Mucosa of rectum (tissue), 2 donors: Measurements from ENCODE around the gene FAF2.
"Not testable (repeated sequence)": the region's sequence is repeated elsewhere in the genome, so short reads cannot be mapped to it uniquely, and the experiment has no call there.

ENCODE experiments used
- H3K27ac ChIP-seq, 2 donors: one replicate each; pipeline ENCODE4 v1.7.0; 2013; ENCODE audit warnings: inconsistent platforms in 2 of 2, low read depth in 2 of 2, low read length in 2 of 2
- H3K27me3 ChIP-seq, 2 donors: one replicate each; pipeline ENCODE4 v1.7.0; 2013; ENCODE audit warnings: low read length in 2 of 2; ENCODE audit not compliant: control insufficient read depth in 2 of 2, insufficient read depth in 2 of 2
- H3K36me3 ChIP-seq, 2 donors: one replicate each; pipeline ENCODE4 v1.7.0; 2013; ENCODE audit warnings: low read length in 2 of 2; ENCODE audit not compliant: control insufficient read depth in 2 of 2, insufficient read depth in 2 of 2
- H3K4me1 ChIP-seq, 2 donors: one replicate each; pipeline ENCODE4 v1.7.0; 2013; ENCODE audit warnings: low read length in 2 of 2, mild to moderate bottlenecking in 1 of 2; ENCODE audit not compliant: control insufficient read depth in 2 of 2, insufficient read depth in 2 of 2
- H3K4me3 ChIP-seq, 2 donors: one replicate each; pipeline ENCODE4 v1.7.0; 2013; ENCODE audit warnings: low read length in 2 of 2
- H3K9ac ChIP-seq, 2 donors: one replicate each; pipeline ENCODE4 v1.7.0; 2013; ENCODE audit warnings: low read length in 2 of 2, low read depth in 1 of 2, mild to moderate bottlenecking in 1 of 2
- H3K9me3 ChIP-seq, 2 donors: one replicate each; pipeline ENCODE4 v1.7.0; 2013; ENCODE audit warnings: low read length in 2 of 2; ENCODE audit not compliant: control insufficient read depth in 2 of 2
- donor health status: healthy.
- donor health status: Normal muscosa, but diverticular disease.

The FAF2 gene

GRCh38 chr5:176438959-176439757 is 9.0 kb upstream of the FAF2 start:
- no peak overlapping the region for H3K27ac ChIP-seq
- H3K9ac ChIP-seq = no peak overlapping the region
- H3K4me3 ChIP-seq = no peak overlapping the region
- peaks cover 0 to 5% of the 10 kb centered on the region in 2 donors for H3K27me3 ChIP-seq
- no peaks in the 10 kb centered on the region for H3K36me3 ChIP-seq
- H3K9me3 ChIP-seq = no peaks in the 10 kb centered on the region
- H3K4me1 ChIP-seq = no peaks in the 10 kb centered on the region

GRCh38 chr5:176440927-176441706 is 7.1 kb upstream of the FAF2 start:
- no peak overlapping the region for H3K9ac ChIP-seq
- H3K36me3 ChIP-seq = no peaks in the 10 kb centered on the region
- peaks cover 0 to 5% of the 10 kb centered on the region in 2 donors for H3K27me3 ChIP-seq
- H3K27ac ChIP-seq = no peak overlapping the region
- H3K9me3 ChIP-seq = no peaks in the 10 kb centered on the region
- no peak overlapping the region for H3K4me3 ChIP-seq
- H3K4me1 ChIP-seq = no peaks in the 10 kb centered on the region

GRCh38 chr5:176441921-176442323 is 6.3 kb upstream of the FAF2 start:
- peaks cover 0 to 3% of the 10 kb centered on the region in 2 donors for H3K4me1 ChIP-seq
- no peak overlapping the region for H3K9ac ChIP-seq
- no peaks in the 10 kb centered on the region for H3K9me3 ChIP-seq
- H3K27ac ChIP-seq = no peak overlapping the region
- H3K36me3 ChIP-seq = no peaks in the 10 kb centered on the region
- H3K4me3 ChIP-seq = no peak overlapping the region
- peaks cover 0 to 5% of the 10 kb centered on the region in 2 donors for H3K27me3 ChIP-seq

- not testable (repeated sequence) for H3K9me3 ChIP-seq, H3K9ac ChIP-seq, H3K36me3 ChIP-seq, H3K4me1 ChIP-seq, H3K4me3 ChIP-seq, H3K27me3 ChIP-seq, H3K27ac ChIP-seq
Observed at GRCh38 chr5:176442911-176443310, 5.3 kb upstream of the FAF2 start.

- no peak overlapping the region for H3K4me3 ChIP-seq
- no peaks in the 10 kb centered on the region for H3K36me3 ChIP-seq
- H3K9me3 ChIP-seq = no peaks in the 10 kb centered on the region
- H3K27me3 ChIP-seq = peaks cover 0 to 5% of the 10 kb centered on the region in 2 donors
- no peak overlapping the region for H3K27ac ChIP-seq
- H3K4me1 ChIP-seq = peaks cover 9 to 12% of the 10 kb centered on the region in 2 donors
- no peak overlapping the region for H3K9ac ChIP-seq
Observed at GRCh38 chr5:176444742-176445141, 3.4 kb upstream of the FAF2 start.

GRCh38 chr5:176446028-176446665 is 2.0 kb upstream of the FAF2 start:
- Histone ChIP-seq H3K4me3 (no peak overlapping the region), H3K4me1 (peaks cover 9 to 14% of the 10 kb centered on the region in 2 donors), H3K27me3 (peaks cover 0 to 5% of the 10 kb centered on the region in 2 donors), H3K9ac (no peak overlapping the region), H3K36me3 (no peaks in the 10 kb centered on the region), H3K27ac (no peak overlapping the region), H3K9me3 (no peaks in the 10 kb centered on the region)

- H3K4me1 ChIP-seq = peaks cover 9 to 14% of the 10 kb centered on the region in 2 donors
- peak overlapping the region; percentile 98 to 99 for H3K27ac ChIP-seq
- H3K27me3 ChIP-seq = peaks cover 0 to 3% of the 10 kb centered on the region in 2 donors
- H3K4me3 ChIP-seq = peak overlapping the region; percentile 97 to 99
- H3K36me3 ChIP-seq = no peaks in the 10 kb centered on the region
- peak overlapping the region; percentile 97 to 98 for H3K9ac ChIP-seq
- H3K9me3 ChIP-seq = no peaks in the 10 kb centered on the region
Observed at GRCh38 chr5:176446884-176447590, 1.1 kb upstream of the FAF2 start.

GRCh38 chr5:176447591-176447977 is 601 bp upstream of the FAF2 start:
- Histone ChIP-seq H3K27me3 (no peaks in the 10 kb centered on the region), H3K4me3 (peak overlapping the region; percentile 97 to 99), H3K9me3 (no peaks in the 10 kb centered on the region), H3K4me1 (peaks cover 9 to 14% of the 10 kb centered on the region in 2 donors), H3K36me3 (no peaks in the 10 kb centered on the region), H3K27ac (peak overlapping the region; percentile 98 to 99), H3K9ac (peak overlapping the region; percentile 97 to 98)

- H3K9ac ChIP-seq = no peak overlapping the region
- no peak overlapping the region for H3K27ac ChIP-seq
- no peak overlapping the region for H3K4me3 ChIP-seq
- peaks cover 0 to 9% of the 10 kb centered on the region in 2 donors for H3K36me3 ChIP-seq
- H3K27me3 ChIP-seq = no peaks in the 10 kb centered on the region
- H3K9me3 ChIP-seq = no peaks in the 10 kb centered on the region
- peaks cover 9 to 14% of the 10 kb centered on the region in 2 donors for H3K4me1 ChIP-seq
Observed at GRCh38 chr5:176450077-176450476, 1.9 kb downstream of the FAF2 start.
